K562 (cell line): Measurements from ENCODE around the gene AK2. TPM values are rescaled to one million over a fixed set of nuclear protein-coding genes. Genes with fewer than 3 reads are reported as not detected.

ENCODE experiments used
- CREBBP ChIP-seq: IDR thresholded peaks from one replicate; pipeline ENCODE4 v1.6.1; 2012; ENCODE audit warnings: low read depth, mild to moderate bottlenecking, control low read depth, inconsistent platforms, low read length
- DDX20 ChIP-seq: fragments of 450-650 bp; IDR thresholded peaks from 2 replicates; pipeline ENCODE4 v1.6.1; 2016; ENCODE audit warnings: missing genetic modification characterization, low read depth, mild to moderate bottlenecking, missing compliant biosample characterization, moderate library complexity
- DNMT1 ChIP-seq: fragments of 450-650 bp; IDR thresholded peaks from 2 replicates; pipeline ENCODE4 v1.6.1; 2016; ENCODE audit warnings: antibody characterized with exemption, mild to moderate bottlenecking
- E2F8 ChIP-seq: fragments of 450-650 bp; IDR thresholded peaks from 2 replicates; pipeline ENCODE4 v1.7.1; 2018; ENCODE audit warnings: mild to moderate bottlenecking, low read depth; ENCODE audit not compliant: partially characterized antibody
- FOXP1 ChIP-seq: sonication (generic); formaldehyde crosslinking; IDR thresholded peaks from 2 replicates; pipeline ENCODE4 v1.8.0; 2022; ENCODE audit warnings: mild to moderate bottlenecking, missing genetic modification reagents
- MEF2A ChIP-seq: IDR thresholded peaks from 2 replicates; pipeline ENCODE4 v1.6.1; 2011; ENCODE audit warnings: low read depth, mild to moderate bottlenecking, low read length, moderate library complexity; ENCODE audit not compliant: control insufficient read depth
- NBN ChIP-seq: fragments of 450-650 bp; IDR thresholded peaks from 2 replicates; pipeline ENCODE4 v1.6.1; 2016; ENCODE audit warnings: low read depth, mild to moderate bottlenecking
- NR4A1 ChIP-seq, 2 experiments: fragments of 250-450 bp in 1 of 2; fragments of 450-650 bp in 1 of 2; sonication (Bioruptor Pico) in 1 of 2; IDR thresholded peaks; 2 replicates each; pipeline versions ENCODE4 v1.4.0 to v1.6.1; 2016 to 2020; ENCODE audit warnings: mild to moderate bottlenecking in 2 of 2, missing compliant biosample characterization in 1 of 2, missing genetic modification characterization in 1 of 2, moderate library complexity in 1 of 2
- RBFOX2 ChIP-seq: fragments of 200-400 bp; formaldehyde crosslinking; IDR thresholded peaks from 2 replicates; pipeline ENCODE4 v1.6.1; 2017; ENCODE audit warnings: low read depth, mild to moderate bottlenecking, low read length, moderate library complexity
- RBM14 ChIP-seq: fragments of 200-400 bp; formaldehyde crosslinking; IDR thresholded peaks from 2 replicates; pipeline ENCODE4 v1.6.1; 2018; ENCODE audit warnings: low read depth, mild to moderate bottlenecking, low read length, moderate library complexity, borderline replicate concordance; ENCODE audit not compliant: insufficient read depth
- THRAP3 ChIP-seq: fragments of 450-650 bp; IDR thresholded peaks from 2 replicates; pipeline ENCODE4 v1.6.1; 2016; ENCODE audit warnings: mild to moderate bottlenecking, inconsistent platforms, borderline replicate concordance
- ZBTB8A ChIP-seq: fragments of 450-650 bp; IDR thresholded peaks from 2 replicates; pipeline ENCODE4 v1.6.1; 2018; ENCODE audit warnings: mild to moderate bottlenecking, moderate library complexity; ENCODE audit not compliant: partially characterized antibody
- ZNF239 ChIP-seq: fragments of 250-450 bp; sonication (Bioruptor Pico); IDR thresholded peaks from 2 replicates; pipeline ENCODE4 v1.4.0; 2020; ENCODE audit warnings: mild to moderate bottlenecking
- ZNF354B ChIP-seq: fragments of 250-450 bp; sonication (Bioruptor Pico); IDR thresholded peaks from 2 replicates; pipeline ENCODE4 v1.4.0; 2020
- ZNF75A ChIP-seq: fragments of 450-650 bp; formaldehyde crosslinking; IDR thresholded peaks from 2 replicates; pipeline ENCODE4 v1.4.0; 2020; ENCODE audit warnings: mild to moderate bottlenecking
- ZSCAN29 ChIP-seq: fragments of 450-650 bp; IDR thresholded peaks from 2 replicates; pipeline ENCODE4 v1.6.1; 2017
- polyA plus RNA-seq, 8 experiments: library from polyadenylated mRNA; depleted of rRNA in 4 of 8; stranded (reverse) in 5 of 8; unstranded in 3 of 8; fragments of >200 nt; fragmentation: Nextera tagmentation in 2 of 8; fragmentation: Illumina TruSeq in 1 of 8; extraction: Ambion mirVana in 2 of 8; extraction: Trizol in 1 of 8; gene quantifications; 2 replicates each; pipeline versions ENCODE4 v1.2.1 to v1.2.3, GENCODE V29; 2011 to 2014; ENCODE audit warnings: inconsistent platforms in 1 of 8, missing spikeins in 1 of 8
- total RNA-seq, 7 experiments: library from RNA; depleted of rRNA in 6 of 7; stranded (reverse); fragments of >200 nt in 6 of 7; fragmentation: Illumina TruSeq in 2 of 7; extraction: Trizol in 2 of 7; gene quantifications; 2 replicates each; pipeline versions ENCODE4 v1.2.1 to v1.2.3, GENCODE V29; 2011 to 2021; ENCODE audit warnings: low replicate concordance in 1 of 7
- TF ChIP-seq, protein P1 (sequence below): sonication (generic); formaldehyde crosslinking; IDR thresholded peaks from 2 replicates; pipeline ENCODE4 v1.8.0; 2023; ENCODE audit warnings: mild to moderate bottlenecking, missing genetic modification reagents
- TF ChIP-seq, protein P2 (sequence below): fragments of 250-450 bp; sonication (Bioruptor Pico); IDR thresholded peaks from 2 replicates; pipeline ENCODE4 v1.8.0; 2022; ENCODE audit warnings: moderate library complexity, mild to moderate bottlenecking, inconsistent platforms
- TF ChIP-seq, protein P3 (sequence below): sonication (generic); formaldehyde crosslinking; IDR thresholded peaks from 2 replicates; pipeline ENCODE4 v1.8.0; 2022; ENCODE audit warnings: mild to moderate bottlenecking, missing genetic modification reagents, borderline replicate concordance
- TF ChIP-seq, protein P4 (sequence below): sonication (generic); formaldehyde crosslinking; IDR thresholded peaks from 2 replicates; pipeline ENCODE4 v1.9.0; 2022; ENCODE audit warnings: mild to moderate bottlenecking, missing genetic modification reagents

Gene AK2
- total and polyA plus RNA-seq, 9 of the 15 experiments (the other 6 are each of a cell fraction or from before 2014, with no cell fraction given): 105 to 1,050 (median 509) TPM

DNA sequence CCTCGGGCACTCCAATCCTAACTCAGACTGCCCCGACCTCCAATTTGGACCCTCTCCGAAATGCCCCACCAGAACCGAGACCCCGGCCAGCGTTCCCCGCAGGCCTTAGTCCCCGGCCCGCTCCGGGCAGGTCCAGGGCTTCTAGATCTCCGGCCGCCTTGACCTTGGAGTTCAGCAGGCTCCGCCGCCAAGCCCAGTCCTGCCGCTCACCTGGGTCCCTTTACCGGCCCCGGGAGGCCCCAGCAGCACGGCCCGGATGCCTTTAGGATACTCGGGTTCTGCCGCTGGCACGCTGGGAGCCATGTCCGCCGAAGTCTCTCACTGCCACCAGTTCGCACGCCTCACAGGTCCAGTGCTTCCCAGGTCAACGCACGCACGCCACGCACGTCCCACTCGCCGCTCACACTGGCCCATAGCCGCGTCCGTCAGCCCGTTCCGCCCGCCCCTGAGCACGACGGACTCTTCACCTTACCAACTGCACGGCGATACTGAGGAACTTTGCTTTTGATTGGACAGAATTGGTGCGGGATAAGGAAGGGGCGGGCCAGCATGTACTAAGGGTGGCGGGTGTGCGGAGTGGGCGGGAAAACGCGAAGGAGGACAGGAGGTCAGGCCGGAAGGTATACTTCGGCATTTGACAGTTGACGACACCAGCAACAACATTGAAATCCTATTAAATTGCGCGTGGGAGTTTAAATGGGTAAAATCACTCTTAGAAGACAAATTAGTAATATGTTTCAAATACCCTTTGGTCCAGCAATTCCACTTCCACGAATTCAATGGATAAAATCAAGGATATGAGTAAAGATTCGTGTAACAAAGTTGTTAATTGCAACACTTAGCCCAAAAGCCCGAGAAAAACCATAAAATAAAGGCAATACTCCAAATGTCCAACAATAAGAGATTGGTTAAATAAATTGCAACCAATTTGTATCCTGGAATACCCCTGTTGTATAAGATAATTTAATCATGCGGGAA is at the start of gene AK2 (continued):
- TF ChIP-seq ZBTB8A (no peak), ZNF354B (CRISPR knock-in tag) (no peak), RBM14 (0 out of 2 replicates have a peak, but pooled peaks have one; percentile 88), NR4A1 (CRISPR knock-in tag; IDR thresholded peaks at IDR 0.05) (0 out of 2 replicates have a peak, but pooled peaks have one; percentile 32), NR4A1 (tag; IDR thresholded peaks at IDR 0.05) (peak; percentile 66; the same call in 1 of the 2 replicates), FOXP1 (CRISPR knock-in tag) (peak; percentile 93), MEF2A (no peak), CREBBP (no peak), RBFOX2 (peak; percentile 99), NBN (peak; percentile 21), ZSCAN29 (no peak), DDX20 (no peak), THRAP3 (no peak; the same call in 1 of the 2 replicates), E2F8 (peak; percentile 96), ZNF75A (CRISPR knock-in tag) (no peak), ZNF239 (CRISPR knock-in tag) (peak; percentile 42; the same call in 1 of the 2 replicates), DNMT1 (no peak)
- TF ChIP-seq, protein P1, sequence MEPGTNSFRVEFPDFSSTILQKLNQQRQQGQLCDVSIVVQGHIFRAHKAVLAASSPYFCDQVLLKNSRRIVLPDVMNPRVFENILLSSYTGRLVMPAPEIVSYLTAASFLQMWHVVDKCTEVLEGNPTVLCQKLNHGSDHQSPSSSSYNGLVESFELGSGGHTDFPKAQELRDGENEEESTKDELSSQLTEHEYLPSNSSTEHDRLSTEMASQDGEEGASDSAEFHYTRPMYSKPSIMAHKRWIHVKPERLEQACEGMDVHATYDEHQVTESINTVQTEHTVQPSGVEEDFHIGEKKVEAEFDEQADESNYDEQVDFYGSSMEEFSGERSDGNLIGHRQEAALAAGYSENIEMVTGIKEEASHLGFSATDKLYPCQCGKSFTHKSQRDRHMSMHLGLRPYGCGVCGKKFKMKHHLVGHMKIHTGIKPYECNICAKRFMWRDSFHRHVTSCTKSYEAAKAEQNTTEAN: peak; percentile 88; the same call in 1 of the 2 replicates
- TF ChIP-seq, protein P2, sequence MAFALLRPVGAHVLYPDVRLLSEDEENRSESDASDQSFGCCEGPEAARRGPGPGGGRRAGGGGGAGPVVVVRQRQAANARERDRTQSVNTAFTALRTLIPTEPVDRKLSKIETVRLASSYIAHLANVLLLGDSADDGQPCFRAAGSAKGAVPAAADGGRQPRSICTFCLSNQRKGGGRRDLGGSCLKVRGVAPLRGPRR (CRISPR knock-in tag): no peak
- TF ChIP-seq, protein P3, sequence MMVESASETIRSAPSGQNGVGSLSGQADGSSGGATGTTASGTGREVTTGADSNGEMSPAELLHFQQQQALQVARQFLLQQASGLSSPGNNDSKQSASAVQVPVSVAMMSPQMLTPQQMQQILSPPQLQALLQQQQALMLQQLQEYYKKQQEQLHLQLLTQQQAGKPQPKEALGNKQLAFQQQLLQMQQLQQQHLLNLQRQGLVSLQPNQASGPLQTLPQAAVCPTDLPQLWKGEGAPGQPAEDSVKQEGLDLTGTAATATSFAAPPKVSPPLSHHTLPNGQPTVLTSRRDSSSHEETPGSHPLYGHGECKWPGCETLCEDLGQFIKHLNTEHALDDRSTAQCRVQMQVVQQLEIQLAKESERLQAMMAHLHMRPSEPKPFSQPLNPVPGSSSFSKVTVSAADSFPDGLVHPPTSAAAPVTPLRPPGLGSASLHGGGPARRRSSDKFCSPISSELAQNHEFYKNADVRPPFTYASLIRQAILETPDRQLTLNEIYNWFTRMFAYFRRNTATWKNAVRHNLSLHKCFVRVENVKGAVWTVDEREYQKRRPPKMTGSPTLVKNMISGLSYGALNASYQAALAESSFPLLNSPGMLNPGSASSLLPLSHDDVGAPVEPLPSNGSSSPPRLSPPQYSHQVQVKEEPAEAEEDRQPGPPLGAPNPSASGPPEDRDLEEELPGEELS (CRISPR knock-in tag): peak; percentile 92; the same call in 1 of the 2 replicates
- TF ChIP-seq, protein P4, sequence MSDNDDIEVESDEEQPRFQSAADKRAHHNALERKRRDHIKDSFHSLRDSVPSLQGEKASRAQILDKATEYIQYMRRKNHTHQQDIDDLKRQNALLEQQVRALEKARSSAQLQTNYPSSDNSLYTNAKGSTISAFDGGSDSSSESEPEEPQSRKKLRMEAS (CRISPR knock-in tag): peak; percentile 99
